ENCODE measurements around the gene CRYBG3.

GRCh38 chr3:97778152-97778551 lies 43.7 kb upstream of the CRYBG3 start:
- TF ChIP-seq ZNF780A (CRISPR knock-in tag; IDR thresholded peaks at IDR 0.05) = no peak
- no peak for TF ChIP-seq SIN3A (IDR thresholded peaks at IDR 0.05; ENCODE audit: borderline replicate concordance, low read depth, low read length)
- TF ChIP-seq NFATC3 (CRISPR knock-in tag; IDR thresholded peaks at IDR 0.05) = no peak
- TF ChIP-seq, protein P1, sequence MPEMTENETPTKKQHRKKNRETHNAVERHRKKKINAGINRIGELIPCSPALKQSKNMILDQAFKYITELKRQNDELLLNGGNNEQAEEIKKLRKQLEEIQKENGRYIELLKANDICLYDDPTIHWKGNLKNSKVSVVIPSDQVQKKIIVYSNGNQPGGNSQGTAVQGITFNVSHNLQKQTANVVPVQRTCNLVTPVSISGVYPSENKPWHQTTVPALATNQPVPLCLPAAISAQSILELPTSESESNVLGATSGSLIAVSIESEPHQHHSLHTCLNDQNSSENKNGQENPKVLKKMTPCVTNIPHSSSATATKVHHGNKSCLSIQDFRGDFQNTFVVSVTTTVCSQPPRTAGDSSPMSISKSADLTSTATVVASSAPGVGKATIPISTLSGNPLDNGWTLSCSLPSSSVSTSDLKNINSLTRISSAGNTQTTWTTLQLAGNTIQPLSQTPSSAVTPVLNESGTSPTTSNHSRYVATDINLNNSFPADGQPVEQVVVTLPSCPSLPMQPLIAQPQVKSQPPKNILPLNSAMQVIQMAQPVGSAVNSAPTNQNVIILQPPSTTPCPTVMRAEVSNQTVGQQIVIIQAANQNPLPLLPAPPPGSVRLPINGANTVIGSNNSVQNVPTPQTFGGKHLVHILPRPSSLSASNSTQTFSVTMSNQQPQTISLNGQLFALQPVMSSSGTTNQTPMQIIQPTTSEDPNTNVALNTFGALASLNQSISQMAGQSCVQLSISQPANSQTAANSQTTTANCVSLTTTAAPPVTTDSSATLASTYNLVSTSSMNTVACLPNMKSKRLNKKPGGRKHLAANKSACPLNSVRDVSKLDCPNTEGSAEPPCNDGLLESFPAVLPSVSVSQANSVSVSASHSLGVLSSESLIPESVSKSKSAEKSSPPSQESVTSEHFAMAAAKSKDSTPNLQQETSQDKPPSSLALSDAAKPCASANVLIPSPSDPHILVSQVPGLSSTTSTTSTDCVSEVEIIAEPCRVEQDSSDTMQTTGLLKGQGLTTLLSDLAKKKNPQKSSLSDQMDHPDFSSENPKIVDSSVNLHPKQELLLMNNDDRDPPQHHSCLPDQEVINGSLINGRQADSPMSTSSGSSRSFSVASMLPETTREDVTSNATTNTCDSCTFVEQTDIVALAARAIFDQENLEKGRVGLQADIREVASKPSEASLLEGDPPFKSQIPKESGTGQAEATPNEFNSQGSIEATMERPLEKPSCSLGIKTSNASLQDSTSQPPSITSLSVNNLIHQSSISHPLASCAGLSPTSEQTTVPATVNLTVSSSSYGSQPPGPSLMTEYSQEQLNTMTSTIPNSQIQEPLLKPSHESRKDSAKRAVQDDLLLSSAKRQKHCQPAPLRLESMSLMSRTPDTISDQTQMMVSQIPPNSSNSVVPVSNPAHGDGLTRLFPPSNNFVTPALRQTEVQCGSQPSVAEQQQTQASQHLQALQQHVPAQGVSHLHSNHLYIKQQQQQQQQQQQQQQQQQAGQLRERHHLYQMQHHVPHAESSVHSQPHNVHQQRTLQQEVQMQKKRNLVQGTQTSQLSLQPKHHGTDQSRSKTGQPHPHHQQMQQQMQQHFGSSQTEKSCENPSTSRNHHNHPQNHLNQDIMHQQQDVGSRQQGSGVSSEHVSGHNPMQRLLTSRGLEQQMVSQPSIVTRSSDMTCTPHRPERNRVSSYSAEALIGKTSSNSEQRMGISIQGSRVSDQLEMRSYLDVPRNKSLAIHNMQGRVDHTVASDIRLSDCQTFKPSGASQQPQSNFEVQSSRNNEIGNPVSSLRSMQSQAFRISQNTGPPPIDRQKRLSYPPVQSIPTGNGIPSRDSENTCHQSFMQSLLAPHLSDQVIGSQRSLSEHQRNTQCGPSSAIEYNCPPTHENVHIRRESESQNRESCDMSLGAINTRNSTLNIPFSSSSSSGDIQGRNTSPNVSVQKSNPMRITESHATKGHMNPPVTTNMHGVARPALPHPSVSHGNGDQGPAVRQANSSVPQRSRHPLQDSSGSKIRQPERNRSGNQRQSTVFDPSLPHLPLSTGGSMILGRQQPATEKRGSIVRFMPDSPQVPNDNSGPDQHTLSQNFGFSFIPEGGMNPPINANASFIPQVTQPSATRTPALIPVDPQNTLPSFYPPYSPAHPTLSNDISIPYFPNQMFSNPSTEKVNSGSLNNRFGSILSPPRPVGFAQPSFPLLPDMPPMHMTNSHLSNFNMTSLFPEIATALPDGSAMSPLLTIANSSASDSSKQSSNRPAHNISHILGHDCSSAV (CRISPR knock-in tag; IDR thresholded peaks at IDR 0.05; ENCODE audit: borderline replicate concordance) = no peak
- no peak for TF ChIP-seq EZH2 (conservative IDR thresholded peaks at IDR 0.05; ENCODE audit: low read depth, low read length)
- TF ChIP-seq RNF2 (conservative IDR thresholded peaks at IDR 0.05; ENCODE audit: low read depth) = no peak
- TF ChIP-seq, protein P2, sequence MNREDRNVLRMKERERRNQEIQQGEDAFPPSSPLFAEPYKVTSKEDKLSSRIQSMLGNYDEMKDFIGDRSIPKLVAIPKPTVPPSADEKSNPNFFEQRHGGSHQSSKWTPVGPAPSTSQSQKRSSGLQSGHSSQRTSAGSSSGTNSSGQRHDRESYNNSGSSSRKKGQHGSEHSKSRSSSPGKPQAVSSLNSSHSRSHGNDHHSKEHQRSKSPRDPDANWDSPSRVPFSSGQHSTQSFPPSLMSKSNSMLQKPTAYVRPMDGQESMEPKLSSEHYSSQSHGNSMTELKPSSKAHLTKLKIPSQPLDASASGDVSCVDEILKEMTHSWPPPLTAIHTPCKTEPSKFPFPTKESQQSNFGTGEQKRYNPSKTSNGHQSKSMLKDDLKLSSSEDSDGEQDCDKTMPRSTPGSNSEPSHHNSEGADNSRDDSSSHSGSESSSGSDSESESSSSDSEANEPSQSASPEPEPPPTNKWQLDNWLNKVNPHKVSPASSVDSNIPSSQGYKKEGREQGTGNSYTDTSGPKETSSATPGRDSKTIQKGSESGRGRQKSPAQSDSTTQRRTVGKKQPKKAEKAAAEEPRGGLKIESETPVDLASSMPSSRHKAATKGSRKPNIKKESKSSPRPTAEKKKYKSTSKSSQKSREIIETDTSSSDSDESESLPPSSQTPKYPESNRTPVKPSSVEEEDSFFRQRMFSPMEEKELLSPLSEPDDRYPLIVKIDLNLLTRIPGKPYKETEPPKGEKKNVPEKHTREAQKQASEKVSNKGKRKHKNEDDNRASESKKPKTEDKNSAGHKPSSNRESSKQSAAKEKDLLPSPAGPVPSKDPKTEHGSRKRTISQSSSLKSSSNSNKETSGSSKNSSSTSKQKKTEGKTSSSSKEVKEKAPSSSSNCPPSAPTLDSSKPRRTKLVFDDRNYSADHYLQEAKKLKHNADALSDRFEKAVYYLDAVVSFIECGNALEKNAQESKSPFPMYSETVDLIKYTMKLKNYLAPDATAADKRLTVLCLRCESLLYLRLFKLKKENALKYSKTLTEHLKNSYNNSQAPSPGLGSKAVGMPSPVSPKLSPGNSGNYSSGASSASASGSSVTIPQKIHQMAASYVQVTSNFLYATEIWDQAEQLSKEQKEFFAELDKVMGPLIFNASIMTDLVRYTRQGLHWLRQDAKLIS (CRISPR knock-in tag; IDR thresholded peaks at IDR 0.05) = no peak
- no peak for TF ChIP-seq ZNF670 (CRISPR knock-in tag; IDR thresholded peaks at IDR 0.05; ENCODE audit: borderline replicate concordance)
- TF ChIP-seq CBX2 (IDR thresholded peaks at IDR 0.05; ENCODE audit: low read depth, low read length) = no peak
- TF ChIP-seq CBX2 (CRISPR knock-in tag; IDR thresholded peaks at IDR 0.05; ENCODE audit: low read depth) = no peak
- TF ChIP-seq DMTF1 (CRISPR knock-in tag; IDR thresholded peaks at IDR 0.05) = no peak
- TF ChIP-seq IRF1 (CRISPR knock-in tag; IDR thresholded peaks at IDR 0.05; ENCODE audit: low read depth) = no peak
